Stimulated activated CD4-positive, alpha-beta T cell treated with anti-CD3 and anti-CD28 coated beads, Interleukin-4, amount 100 ng/mL, for 24 hours (primary cell): ENCODE measurements around the gene MARS1.

Experiments
- DNase-seq: peaks from one replicate; pipeline ENCODE4 v3.0.0-alpha.2; 2020

The MARS1 gene

GRCh38 chr12:57534250-57534649 lies 46.4 kb downstream of the MARS1 start:
- DNase-seq, result no peak

DNA sequence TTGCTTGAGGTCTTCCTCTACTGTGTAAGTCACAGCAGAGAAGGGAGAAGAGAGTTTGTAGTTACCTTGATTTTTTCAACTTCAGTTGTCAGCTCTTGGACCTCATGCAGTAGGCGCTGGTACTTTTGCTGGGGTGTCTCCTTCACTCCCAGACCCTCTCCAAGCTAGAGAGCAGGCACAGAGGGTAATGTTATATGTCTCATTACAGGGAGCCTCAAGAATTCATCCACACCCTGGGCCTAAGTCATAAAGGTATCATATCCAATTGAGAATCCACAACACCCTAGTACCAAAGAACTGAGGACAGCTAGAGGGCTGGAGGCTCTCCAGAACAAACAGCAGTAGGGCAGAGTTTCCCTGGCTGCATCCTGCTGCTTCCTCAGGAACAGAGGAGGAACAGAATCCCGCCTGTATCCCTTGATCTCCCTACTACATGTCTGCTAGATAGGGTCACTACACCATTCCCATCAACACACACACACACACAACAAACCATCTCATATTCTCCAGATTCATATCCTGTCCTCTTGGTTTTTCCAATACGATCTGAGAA lies 47.2 kb downstream of the MARS1 start:
- no peak for DNase-seq

DNA sequence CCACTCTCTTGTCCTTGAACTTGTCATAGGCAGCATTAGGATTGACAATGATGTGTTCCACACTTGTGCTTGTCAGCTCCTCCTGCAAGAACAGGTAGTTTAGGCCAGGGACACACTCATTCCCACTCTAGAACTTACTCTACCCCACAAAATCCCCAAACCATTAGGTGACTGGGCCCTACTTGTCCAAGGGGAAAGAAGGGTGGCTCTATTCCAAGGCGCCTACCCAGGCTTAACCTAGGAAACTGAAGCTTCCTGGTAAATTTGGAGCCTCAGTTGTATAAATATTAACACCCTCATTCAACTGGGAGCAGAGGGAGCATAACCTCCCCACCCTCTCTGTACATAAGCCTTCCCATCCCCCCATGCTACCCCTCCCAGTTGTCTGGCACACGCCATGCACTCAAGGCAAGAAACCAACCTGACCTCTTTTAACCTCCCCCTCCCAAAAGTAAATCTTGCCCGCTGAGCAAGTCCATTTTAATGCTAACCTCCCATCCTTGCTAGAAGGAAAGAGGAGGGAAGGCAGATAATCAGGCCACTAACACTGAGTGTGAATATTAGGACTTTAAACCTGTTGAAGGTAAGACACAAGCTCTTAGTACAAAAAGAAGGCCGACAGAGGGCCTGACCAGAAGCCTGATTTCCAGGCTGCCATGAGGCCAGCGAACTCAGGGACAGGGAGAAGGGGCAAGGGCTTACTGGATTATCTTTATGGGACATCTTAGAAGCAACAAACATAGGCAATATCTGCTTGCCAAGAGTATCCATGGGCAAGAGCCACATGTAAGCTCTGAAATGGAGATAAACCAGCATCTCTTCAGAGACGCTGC lies 48.1 kb downstream of the MARS1 start:
- no peak for DNase-seq

- no peak for DNase-seq
Observed at GRCh38 chr12:57536597-57536942, 48.7 kb downstream of the MARS1 start.

DNA sequence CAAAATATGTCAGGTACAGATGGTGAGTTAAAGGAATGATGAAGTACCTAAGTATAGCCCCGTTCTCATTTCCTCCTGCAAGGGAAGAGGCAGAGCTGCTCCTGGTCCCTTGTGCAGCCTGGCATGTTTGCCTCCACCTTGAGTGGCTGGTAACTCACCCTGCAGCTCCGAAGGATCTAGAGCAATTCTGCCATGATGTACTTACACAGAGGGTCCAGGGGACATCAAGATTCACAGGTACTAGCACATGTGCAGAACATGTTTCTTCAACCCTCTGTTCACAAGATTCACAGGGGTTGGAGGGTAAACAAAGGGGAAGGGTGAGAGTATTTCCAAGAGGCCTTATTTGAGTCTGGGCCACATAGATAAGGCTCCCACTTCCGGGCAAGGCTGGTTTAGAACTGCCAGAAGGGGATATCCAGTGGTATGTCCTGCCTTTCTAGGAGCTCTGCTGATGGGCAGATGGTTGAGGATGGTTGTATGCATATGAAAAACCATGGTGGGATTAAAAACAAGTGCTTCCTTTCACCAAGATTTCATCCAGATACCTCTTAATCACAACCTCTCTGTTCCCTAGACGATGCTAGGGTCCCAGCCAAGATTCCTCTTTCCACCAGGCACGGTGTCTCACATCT lies 51.4 kb downstream of the MARS1 start:
- no peak for DNase-seq

DNA sequence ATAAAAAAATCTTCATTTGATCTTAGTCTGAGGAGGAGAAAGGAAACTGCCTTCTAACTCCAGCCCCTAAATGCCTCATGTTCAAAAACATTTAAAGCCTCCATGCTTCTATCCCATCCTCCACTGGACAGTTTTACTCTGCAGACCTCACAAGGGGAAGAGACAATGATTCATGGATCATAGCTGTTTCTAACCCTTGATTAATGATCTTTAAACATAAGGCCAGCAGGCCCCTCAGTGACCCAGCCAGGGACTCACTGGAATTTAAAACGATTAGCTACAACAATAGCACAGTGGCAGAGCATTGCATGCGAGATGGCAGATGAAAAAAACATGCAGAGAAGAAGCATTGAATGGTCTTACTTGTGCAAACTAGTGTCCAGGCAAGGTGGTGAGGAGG lies 53.1 kb downstream of the MARS1 start:
- no peak for DNase-seq

GRCh38 chr12:57541717-57542116 lies 53.8 kb downstream of the MARS1 start:
- no peak for DNase-seq

GRCh38 chr12:57543581-57543980 lies 55.7 kb downstream of the MARS1 start:
- no peak for DNase-seq

GRCh38 chr12:57545809-57546437 lies 58.1 kb downstream of the MARS1 start:
- DNase-seq, result peak; percentile 14

GRCh38 chr12:57546438-57547287 lies 58.8 kb downstream of the MARS1 start, which contains the start of gene DCTN2:
Gene DCTN2 (minus strand): TSS chr12:57547192. CDS start chr12:57547063, 129 bp downstream.
- peak; percentile 95 for DNase-seq

GRCh38 chr12:57547288-57548012 lies 59.6 kb downstream of the MARS1 start:
- DNase-seq, result no peak

- DNase-seq, result no peak
Observed at GRCh38 chr12:57548013-57548315, 60.1 kb downstream of the MARS1 start.

- no peak for DNase-seq
Observed at GRCh38 chr12:57548488-57548887, 60.6 kb downstream of the MARS1 start.

DNA sequence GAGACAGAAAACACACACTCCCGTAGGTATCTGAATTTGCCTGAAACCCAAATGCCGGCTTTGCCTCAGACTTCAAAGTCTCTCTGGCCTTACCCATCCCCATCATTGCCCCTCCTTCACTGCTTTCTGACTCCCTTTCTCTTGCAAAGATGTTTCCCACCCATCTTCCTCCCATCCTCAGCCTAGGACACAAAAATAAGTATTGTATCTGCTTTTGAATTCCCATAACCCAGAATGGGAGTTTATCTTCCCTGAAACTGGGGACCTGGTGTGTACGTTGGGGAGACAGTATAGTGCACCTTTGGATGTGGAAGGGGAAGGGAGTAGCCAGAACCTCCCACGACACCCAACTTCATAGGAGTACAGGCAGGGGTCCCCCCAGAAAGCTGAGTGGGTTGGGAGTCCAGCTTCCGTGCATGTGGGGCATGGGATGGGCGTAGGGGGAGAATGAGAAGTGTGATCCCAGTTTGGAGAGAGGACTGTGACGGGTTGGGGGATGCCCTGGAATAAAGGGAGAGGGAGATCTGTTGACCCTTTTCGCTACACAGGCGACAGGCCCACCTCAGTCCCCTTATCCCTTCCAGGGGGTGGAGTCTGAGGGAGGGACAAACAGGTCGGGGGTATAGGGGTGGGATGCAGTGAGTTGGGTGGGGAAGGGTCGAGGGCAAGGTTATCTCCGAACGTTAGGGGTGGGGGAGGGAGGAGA lies 61.5 kb downstream of the MARS1 start:
- no peak for DNase-seq

- DNase-seq, result peak; percentile 55
Observed at GRCh38 chr12:57549909-57550640, 62.2 kb downstream of the MARS1 start, which contains the start of gene KIF5A. Gene KIF5A (plus strand): TSS chr12:57550044. CDS start chr12:57550272, 228 bp downstream.

DNA sequence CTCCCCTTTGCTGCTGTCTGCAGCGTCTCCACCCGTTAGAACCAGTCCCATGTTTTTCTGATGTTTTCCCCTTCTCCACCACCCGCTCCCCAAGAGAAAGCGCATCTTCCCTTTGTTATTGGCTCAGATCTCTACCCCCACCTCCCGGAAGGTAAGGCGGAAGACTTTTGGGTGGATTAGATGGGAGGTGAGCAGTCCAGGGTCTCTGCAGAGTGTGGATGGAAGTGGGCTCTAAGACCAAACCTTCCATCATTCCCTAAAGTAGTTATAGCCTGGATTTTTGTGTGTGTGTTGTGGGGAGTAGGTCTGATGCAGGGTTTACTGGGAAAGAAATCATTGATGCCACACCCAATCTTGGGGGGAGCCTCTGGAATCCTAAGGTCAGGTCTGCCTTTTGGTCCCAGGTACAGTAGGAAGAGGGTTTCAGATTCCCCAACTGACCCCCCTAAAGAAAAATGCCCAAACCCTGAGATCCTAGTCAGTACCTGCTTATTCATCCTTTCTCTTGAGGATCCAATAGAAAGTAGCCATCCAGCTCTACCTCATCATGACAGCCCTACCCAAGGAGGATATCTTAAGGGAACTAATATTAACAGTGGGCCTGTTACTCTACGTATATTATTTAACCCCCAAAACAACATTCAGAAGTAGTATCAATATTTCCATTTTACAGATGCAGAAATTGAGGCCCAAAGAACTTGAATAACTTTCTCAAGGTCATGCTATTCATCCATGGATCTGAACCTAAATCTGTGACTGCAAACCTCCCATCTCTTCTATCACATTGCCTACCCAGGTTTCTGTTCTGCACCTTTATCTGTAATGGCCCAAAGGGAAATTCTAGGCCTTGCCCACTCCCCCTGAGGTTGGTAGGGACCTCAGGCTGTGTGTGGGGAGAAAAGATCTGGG lies 63.0 kb downstream of the MARS1 start:
- no peak for DNase-seq

- DNase-seq, result no peak
Observed at GRCh38 chr12:57551637-57552305, 63.9 kb downstream of the MARS1 start.

- DNase-seq, result no peak
Observed at GRCh38 chr12:57552306-57552651, 64.4 kb downstream of the MARS1 start.

DNA sequence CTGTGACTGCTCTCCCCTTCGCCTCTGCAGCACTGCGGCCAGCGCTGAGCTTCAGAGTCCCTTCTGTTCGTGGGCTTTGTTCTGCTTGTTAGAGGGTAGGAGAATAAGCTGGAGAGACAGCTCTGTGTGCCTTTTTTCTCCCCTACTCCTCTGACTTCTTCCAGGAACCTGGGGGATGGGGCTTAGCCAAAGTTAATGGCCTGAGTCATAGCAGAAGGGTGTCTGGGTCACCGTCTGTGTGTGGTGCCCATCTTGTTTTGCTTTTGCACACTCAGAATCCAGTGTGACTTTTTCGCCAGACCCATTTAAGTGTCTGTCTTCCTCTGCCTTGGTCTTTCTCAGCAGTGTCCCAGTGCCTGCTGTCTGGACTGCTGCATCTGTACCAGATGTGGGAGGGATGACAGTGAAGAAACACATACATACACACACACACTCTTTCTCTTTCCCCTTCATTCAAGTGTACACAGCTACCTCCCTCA lies 65.0 kb downstream of the MARS1 start:
- no peak for DNase-seq
